NT2/D1 (cell line): ENCODE results near the gene ACAN.

Experiments
- DNase-seq: peaks from one replicate; pipeline ENCODE4 v3.0.0-alpha.2; 2011; ENCODE audit warnings: low read depth, low spot score
- H3K27me3 ChIP-seq: 2 replicates; pipeline ENCODE4 v1.6.0; 2011; ENCODE audit warnings: mild to moderate bottlenecking; ENCODE audit not compliant: insufficient read length, insufficient read depth
- H3K36me3 ChIP-seq: 2 replicates; pipeline ENCODE4 v1.6.1; 2011; ENCODE audit warnings: mild to moderate bottlenecking, low read length, mixed read lengths; ENCODE audit not compliant: insufficient read depth, insufficient read length
- H3K4me1 ChIP-seq: 2 replicates; pipeline ENCODE4 v1.5.1; 2011; ENCODE audit not compliant: insufficient read depth, insufficient read length
- H3K4me3 ChIP-seq: 2 replicates; pipeline ENCODE4 v1.5.1; 2011; ENCODE audit warnings: low read depth; ENCODE audit not compliant: insufficient read length
- H3K9ac ChIP-seq: 2 replicates; pipeline ENCODE4 v1.6.0; 2011; ENCODE audit warnings: low read depth; ENCODE audit not compliant: insufficient read length
- H3K9me3 ChIP-seq: 2 replicates; pipeline ENCODE4 v1.5.1; 2011; ENCODE audit warnings: mild to moderate bottlenecking, low read length; ENCODE audit not compliant: insufficient read depth
- SUZ12 ChIP-seq: IDR thresholded peaks from 2 replicates; pipeline ENCODE4 v1.6.1; 2011; ENCODE audit not compliant: insufficient read length, insufficient read depth; ENCODE audit errors: extremely low read depth
- YY1 ChIP-seq: IDR thresholded peaks from 2 replicates; pipeline ENCODE4 v1.6.1; 2011; ENCODE audit not compliant: insufficient read length, insufficient read depth
- ZNF274 ChIP-seq: IDR thresholded peaks from 2 replicates; pipeline ENCODE4 v1.6.1; 2011; ENCODE audit warnings: mild to moderate bottlenecking, low read depth, low read length

Gene ACAN

DNA sequence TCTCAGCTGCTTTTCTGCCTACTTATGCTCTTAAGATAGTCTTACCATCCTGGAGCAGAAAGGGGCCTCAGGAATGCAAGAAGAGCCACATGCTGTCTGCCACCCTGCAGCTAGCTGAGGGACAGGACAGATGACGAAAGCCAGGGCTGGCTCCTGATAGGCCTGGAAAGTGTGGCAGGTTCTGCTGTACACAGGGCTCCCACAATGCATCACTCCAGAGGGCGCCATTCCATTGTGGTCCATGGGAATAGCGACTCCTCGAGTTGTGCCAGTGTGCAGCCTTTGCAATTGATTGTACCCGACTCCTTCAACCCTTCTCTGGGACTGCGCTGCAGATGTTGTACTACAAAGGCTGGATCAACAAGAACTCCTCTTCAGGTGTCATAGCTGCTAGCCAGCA, 11.2 kb downstream of the ACAN start:
- Histone ChIP-seq H3K4me3 (no peak overlapping the region), H3K27me3 (no peaks in the 10 kb centered on the region), H3K4me1 (peaks cover 15% of the 10 kb centered on the region), H3K36me3 (no peaks in the 10 kb centered on the region), H3K9me3 (no peaks in the 10 kb centered on the region), H3K9ac (no peak overlapping the region)
- DNase-seq: no peak
- TF ChIP-seq ZNF274: no peak
- no peak for TF ChIP-seq YY1
- no peak for TF ChIP-seq SUZ12

DNA sequence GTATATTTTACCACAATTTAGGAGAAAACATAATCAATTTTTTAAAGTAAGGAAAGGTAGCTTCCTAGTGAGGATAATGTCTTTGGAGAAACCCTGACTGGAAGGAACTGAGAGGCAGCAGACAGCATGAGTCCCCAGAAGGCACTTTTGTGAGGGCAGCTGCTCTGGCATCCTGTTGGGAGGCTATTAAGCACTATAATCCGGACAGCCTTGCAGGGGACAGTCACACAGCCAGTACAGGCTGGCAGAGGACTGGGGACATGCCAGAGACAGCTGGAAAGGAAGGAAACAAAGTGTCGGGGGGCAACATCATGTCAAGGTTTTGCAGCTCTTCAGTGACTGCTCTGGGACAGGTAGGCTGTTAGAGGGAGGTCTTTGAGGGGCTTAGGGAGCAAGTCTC, 15.7 kb downstream of the ACAN start:
- TF ChIP-seq ZNF274 (no peak), SUZ12 (no peak), YY1 (no peak)
- no peaks in the 10 kb centered on the region for H3K36me3 ChIP-seq
- no peak for DNase-seq
- no peaks in the 10 kb centered on the region for H3K4me1 ChIP-seq
- H3K27me3 ChIP-seq: no peaks in the 10 kb centered on the region
- H3K9me3 ChIP-seq: no peaks in the 10 kb centered on the region
- H3K9ac ChIP-seq: no peak overlapping the region
- no peak overlapping the region for H3K4me3 ChIP-seq

DNA sequence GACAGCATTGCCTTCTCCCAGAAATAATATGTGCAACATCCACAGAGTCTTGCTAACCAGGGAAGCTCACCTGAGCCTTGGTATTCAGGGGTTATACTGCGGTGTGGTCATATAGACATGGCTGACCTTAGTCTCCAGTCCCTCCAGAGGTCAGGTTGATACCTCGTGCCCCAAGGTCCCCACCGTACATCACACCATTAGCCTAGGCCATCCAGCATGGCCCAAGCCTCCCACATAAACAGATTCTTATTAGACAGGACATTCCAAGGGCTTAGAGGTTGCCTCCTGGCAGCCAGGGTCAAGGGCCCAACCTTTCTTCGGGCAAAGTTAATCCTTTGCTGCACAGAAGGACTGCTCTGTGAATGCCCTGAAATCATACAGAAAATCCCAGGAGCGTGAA, 18.8 kb downstream of the ACAN start:
- Histone ChIP-seq H3K27me3 (no peaks in the 10 kb centered on the region), H3K9ac (no peak overlapping the region), H3K4me1 (no peaks in the 10 kb centered on the region), H3K9me3 (no peaks in the 10 kb centered on the region), H3K4me3 (no peak overlapping the region), H3K36me3 (no peaks in the 10 kb centered on the region)
- no peak for DNase-seq
- no peak for TF ChIP-seq SUZ12
- no peak for TF ChIP-seq ZNF274
- no peak for TF ChIP-seq YY1

DNA sequence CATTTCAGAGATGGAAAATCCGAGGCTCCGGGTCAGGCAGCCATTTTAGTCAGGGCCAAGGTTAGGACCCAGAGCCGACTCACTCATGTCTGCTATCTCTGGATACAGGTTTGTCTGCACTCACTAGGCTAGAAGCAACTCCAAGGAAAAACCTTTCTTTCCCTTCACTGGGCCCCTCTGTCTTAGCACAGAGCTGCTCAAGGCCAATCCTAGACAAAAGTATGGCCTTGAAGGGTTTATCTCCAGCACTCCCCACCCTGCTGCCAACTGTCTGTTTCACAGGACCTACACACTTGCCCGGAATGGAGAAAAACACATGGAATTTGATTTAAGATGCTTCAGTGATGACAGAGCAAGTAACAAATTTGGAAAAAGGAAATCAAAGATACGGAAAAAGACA, 25.6 kb downstream of the ACAN start:
- no peaks in the 10 kb centered on the region for H3K27me3 ChIP-seq
- DNase-seq: no peak
- H3K9ac ChIP-seq: no peak overlapping the region
- H3K4me1 ChIP-seq: peaks cover 1% of the 10 kb centered on the region
- H3K4me3 ChIP-seq: no peak overlapping the region
- no peaks in the 10 kb centered on the region for H3K36me3 ChIP-seq
- TF ChIP-seq ZNF274 (no peak), SUZ12 (no peak), YY1 (no peak)
- no peaks in the 10 kb centered on the region for H3K9me3 ChIP-seq

DNA sequence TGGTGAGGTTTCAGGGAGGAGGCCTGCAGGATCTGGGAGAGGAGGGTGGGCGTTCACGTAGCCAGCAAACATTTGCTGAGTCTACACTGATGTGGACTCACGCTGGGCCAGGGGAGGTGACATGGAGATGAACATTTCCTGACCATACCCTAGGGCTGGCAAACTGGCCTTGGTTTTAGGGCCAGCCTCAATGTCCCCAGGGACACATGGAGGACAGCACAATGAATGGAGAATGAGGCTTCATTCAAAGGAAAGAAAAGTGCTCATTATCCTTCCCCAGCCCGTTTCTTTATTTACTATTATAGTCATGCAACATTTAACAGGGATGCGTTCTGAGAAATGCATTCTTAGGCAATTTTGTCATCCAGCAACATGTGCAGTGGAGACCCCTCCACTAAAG, 26.8 kb downstream of the ACAN start:
- Histone ChIP-seq H3K9me3 (no peaks in the 10 kb centered on the region), H3K9ac (no peak overlapping the region), H3K27me3 (no peaks in the 10 kb centered on the region), H3K4me1 (peaks cover 6% of the 10 kb centered on the region), H3K36me3 (no peaks in the 10 kb centered on the region), H3K4me3 (no peak overlapping the region)
- DNase-seq: no peak
- TF ChIP-seq YY1 (no peak), SUZ12 (no peak), ZNF274 (no peak)

DNA sequence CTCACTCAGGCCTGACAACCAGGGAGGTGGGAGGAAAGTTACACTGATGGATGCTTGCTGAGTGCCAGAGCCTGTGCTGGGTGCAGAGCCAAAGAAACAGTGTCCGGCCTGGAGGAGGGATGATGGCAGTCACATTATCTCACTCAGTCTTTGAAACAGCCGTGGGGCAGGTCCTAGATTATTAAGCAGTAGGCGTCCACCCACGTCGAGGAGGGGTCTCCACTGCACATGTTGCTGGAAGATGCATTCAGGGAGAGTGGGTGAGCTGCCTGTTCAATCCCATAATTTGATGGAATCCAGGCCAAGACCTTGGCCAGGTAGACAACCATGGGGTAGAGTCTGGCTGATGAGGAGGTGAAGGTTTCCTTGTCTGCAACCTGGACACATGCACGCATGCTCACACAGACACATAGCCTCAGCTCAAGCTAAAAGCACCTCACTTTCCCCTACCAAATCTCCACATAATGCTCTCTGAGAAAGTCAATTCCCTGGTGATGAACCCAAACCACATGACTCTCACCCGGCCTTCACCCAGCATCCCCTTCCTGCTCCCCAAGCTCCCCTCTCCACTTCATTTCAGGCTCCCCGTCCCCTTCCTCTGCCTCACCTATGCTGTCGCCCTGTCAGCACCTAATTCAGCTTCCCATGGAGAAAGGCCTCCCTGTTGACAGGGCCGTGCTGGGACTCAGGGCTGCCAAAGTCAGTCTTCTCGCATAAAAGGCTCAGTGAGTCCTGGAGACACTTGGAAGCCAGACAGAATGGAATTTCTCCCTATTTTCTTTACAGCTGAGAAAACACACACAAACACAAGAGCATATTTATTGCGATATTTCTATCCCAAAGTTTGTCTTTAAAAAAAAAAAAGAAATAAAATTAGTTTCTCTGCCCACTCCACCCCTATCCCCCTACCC, 29.8 kb downstream of the ACAN start:
- TF ChIP-seq SUZ12 (no peak), ZNF274 (no peak), YY1 (no peak)
- no peak overlapping the region for H3K9ac ChIP-seq
- H3K9me3 ChIP-seq: no peaks in the 10 kb centered on the region
- no peaks in the 10 kb centered on the region for H3K27me3 ChIP-seq
- no peak overlapping the region for H3K4me3 ChIP-seq
- peaks cover 6% of the 10 kb centered on the region for H3K4me1 ChIP-seq
- DNase-seq: no peak
- no peaks in the 10 kb centered on the region for H3K36me3 ChIP-seq

DNA sequence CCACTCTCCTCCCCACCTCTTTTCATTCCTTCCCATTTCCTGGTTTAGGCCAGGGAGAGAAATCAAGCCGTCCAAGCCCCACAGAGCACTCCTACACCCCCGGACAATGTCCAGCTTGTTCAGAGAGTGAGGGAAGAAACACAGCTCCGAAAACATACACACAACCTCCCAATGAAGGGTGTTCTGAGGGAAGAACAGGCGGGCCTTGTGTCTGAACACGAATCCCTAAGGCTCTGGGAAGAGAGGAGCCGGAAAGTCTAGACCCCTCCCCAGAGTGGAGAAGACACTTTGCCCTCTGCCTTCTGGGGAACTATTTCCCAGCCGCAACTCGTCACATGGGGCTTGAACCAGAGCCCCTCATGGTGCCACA, 30.5 kb downstream of the ACAN start:
- Histone ChIP-seq H3K9me3 (no peaks in the 10 kb centered on the region), H3K27me3 (no peaks in the 10 kb centered on the region), H3K36me3 (peaks cover under 1% of the 10 kb centered on the region), H3K4me3 (no peak overlapping the region), H3K9ac (no peak overlapping the region), H3K4me1 (peaks cover 6% of the 10 kb centered on the region)
- no peak for DNase-seq
- TF ChIP-seq YY1 (no peak), SUZ12 (no peak), ZNF274 (no peak)
